DOHH2 (cell line): ENCODE measurements around the gene HS3ST5.

Experiments used
- CTCF ChIP-seq: fragments of 200-600 bp; sonication (generic); IDR thresholded peaks from one replicate; pipeline ENCODE4 v1.5.1; 2014; ENCODE audit warnings: antibody characterized with exemption, mild to moderate bottlenecking, low read depth, low read length; ENCODE audit not compliant: poor library complexity, severe bottlenecking
- EZH2phosphoT487 ChIP-seq: fragments of 200-600 bp; sonication (generic); IDR thresholded peaks from 2 replicates; pipeline ENCODE4 v1.6.1; 2017; ENCODE audit warnings: borderline replicate concordance, mild to moderate bottlenecking, antibody characterized with exemption, low read length, moderate library complexity, mixed read lengths

- no peak for TF ChIP-seq EZH2phosphoT487
- TF ChIP-seq CTCF: no peak
Observed at GRCh38 chr6:114106020-114106419, 236.8 kb downstream of the HS3ST5 start.
